Fibroblast of peridontal ligament (primary cell): ENCODE measurements around the gene MYPN.
A peak's percentile ranks its signal among the peaks of the same experiment; 100 is the strongest.
"Not testable (repeated sequence)": the region's sequence is repeated elsewhere in the genome, so short reads cannot be mapped to it uniquely, and the experiment has no call there.

ENCODE experiments used
- DNase-seq: peaks from one replicate; pipeline ENCODE4 v3.0.0-alpha.2; 2010; ENCODE audit errors: extremely low read depth

Gene MYPN

DNA sequence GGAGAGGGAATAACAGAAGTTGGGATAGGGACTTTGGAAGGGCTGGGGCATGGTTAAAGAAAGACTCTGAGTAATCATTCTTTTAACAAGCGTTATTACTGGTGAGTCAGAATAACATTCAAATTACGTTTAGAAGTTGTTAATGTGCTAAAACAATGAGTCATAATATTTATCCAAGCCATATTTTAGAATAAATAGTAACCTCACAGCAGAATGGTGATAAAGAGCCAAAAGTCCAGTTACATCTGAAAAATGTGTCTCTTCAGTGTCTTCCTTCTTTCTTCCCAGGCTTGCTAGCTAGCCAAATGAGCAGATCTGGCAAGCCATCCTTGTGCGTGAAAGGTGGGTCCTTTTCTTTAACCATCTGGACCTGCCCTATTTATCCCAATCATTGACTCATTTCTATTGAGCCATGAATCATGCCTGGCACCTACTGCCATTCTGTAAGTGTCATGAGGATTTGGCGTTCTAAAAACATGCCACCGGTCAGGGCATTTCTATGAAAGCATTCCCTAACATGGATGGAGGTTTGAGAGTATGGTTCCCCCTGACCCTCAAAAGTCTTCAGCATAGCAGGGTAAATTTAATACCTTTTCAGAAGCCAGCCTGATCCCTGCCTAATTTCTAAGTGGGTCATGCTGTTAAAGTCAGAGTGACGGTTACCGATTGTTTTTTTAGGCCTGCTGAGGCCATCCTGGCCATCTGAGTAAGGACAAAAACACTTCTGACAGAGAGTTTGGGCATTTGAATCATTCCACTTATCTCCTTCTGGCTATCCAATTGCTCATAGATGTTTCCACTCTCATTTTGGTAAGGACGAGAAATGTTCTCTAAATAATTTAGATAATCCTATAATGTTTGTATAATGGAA lies 26.9 kb downstream of the MYPN start:
- peak; percentile 80 for DNase-seq

DNA sequence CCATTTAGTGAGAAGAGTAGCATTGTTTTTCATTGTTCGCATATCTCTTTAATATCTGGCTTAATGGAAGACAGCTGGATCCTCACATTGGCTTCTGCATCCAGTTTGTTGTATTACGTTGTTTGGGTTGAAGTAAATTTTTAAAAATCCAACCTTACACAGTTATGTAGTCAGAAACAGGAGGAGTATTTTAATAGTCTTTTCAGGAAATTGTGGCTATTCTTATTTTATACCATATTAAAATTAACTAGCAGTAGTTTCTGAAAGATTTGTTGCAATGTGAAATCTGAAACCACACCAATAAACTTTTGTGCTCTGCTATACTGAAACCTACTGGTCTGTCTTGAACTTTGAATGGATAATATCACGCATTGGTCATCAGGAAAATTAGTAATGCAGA lies 27.9 kb downstream of the MYPN start:
- DNase-seq, result peak; percentile 57

DNA sequence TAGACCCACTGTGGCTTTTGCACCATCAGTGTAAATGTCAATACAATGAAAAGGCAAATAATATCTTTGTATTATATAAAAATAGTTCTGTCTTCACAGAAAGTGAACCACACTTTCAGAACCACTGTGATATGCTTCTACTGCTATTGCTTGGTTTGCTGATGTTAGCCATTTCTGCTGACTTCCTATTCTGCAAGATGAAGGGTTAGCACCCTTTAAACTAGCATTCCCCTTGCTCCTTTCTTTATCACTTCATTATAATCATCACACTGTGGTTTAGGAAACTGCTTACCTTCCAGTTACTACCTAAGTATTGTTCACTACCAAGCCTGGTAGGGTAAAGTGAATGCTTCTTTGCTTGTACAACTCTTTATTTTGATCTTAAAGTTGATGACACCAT lies 29.2 kb downstream of the MYPN start:
- no peak for DNase-seq

DNA sequence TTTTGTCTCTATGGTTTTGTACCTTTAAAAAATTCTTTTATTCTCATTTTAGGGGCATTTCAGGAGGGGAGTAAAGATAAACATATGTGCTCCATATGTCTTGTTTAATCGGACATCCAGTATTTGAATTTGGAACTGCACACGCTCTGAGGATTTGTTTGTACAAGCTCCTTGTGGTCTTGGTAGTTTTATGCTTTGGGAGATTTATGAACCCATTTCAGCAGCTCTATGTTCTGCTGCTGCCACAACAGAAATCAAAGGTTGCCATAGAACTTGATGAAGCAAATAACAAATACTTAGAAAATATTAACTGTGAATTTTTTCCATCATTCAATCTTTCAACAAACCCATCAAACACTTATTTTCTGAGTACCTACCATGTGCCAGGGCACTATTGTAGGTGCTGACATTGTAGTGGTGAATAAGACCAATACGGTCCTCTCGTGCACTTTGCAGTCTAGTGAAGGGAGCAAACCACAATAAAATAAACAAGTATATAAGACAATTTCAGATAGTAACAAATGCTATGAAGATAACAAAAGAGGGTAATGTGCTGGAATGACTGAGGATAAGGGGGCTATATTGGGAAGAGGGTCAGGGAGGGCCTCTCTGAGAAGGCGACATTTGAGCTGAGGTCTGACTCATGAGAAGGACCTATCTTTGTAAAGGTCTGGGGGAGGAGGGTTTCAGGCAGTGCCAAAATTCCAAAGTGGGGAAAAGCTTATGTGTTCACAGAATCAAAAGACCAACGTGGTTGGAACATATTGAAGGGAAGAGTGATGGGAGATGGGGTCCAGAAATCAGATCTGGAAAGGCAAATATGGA lies 30.4 kb downstream of the MYPN start:
- peak; percentile 29 for DNase-seq

DNA sequence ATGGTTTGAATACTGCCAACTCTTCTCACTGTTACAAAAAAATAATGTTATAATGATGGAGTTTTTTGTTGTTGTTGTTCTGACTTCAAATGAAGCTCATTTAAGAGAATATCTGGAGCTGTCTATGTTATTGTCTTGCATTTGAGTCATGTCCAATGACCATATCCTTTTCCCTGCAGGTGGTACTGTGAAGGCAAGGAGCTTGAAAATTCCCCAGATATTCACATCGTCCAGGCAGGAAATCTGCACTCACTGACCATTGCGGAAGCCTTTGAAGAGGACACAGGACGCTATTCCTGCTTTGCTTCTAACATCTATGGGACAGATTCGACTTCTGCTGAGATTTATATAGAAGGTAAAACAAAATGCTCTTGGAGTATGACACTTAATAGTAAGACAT lies 33.5 kb downstream of the MYPN start:
- DNase-seq, result no peak

DNA sequence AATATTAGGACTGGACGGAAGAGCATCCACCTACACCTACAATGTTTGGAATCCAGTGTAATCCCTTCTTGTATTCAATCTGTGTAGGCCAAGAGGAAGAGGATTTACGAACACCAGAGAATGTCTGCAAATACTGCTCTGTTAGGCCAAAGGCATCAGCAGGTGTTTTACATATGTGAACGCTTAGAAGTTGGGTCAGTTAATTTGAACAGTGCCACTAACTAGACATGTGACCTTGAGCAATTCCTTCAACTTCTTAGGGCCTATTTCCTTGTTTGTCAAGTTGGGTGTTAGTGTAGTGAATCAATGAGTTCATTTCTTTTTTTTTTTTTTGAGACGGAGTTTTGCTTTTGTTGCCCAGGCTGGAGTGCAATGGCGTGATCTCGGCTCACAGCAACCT lies 35.4 kb downstream of the MYPN start:
- DNase-seq, result no peak

DNA sequence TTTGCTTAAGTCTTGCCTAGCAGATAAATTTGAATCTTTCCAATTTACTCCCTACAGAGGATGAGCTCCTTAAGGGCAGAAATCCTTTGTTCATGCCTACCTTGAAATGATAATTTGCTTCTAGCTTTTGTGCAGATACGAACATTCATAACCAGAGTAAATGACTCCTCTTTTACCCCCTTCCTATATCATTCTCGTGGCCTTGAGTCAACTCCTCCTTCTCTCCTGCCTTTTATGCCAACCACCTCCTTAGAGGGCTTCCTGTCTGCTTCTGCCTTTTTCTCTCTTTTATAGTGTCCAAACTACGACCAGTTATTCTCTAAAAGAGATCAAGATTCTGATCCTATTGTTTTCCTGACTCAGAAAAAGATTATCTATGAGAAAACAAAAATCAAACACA lies 36.4 kb downstream of the MYPN start:
- no peak for DNase-seq

DNA sequence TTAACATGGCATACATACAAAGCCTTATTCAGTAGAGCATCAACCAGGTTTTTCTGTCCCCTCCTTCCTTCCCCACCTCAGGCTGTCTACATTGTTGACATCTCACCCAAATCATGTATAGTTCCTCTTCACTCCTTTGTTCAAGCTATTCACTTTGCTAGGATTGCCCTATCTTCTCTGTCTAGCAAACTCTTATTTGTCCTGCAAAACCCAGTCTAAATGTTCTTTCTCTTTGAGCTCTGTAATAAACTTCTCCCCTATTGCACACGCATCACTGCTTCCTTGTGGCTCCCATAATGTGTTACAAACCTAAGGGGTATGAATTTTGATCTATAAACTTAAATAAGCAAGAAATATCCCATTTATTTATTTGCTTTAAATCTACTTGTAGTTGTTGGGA lies 36.8 kb downstream of the MYPN start:
- DNase-seq, result no peak

DNA sequence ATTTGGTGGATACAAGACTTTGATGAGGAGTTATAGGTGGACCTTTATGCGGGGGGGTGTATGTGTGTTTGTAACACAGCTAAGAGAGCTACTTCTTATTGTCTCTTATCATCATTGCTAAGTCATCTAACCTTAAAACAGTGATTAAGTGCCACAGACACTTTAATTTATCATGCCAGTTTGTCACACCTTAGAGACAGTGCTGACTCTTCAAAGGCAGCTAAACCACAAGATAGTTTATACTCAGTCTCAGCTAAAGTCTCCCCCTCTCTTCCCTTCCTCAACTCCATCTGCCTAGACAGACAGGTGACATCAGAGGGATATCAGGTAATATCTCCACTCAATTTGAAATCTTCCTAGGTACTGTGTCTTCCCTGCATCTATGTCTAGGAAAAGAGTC lies 42.2 kb downstream of the MYPN start:
- DNase-seq, result no peak

DNA sequence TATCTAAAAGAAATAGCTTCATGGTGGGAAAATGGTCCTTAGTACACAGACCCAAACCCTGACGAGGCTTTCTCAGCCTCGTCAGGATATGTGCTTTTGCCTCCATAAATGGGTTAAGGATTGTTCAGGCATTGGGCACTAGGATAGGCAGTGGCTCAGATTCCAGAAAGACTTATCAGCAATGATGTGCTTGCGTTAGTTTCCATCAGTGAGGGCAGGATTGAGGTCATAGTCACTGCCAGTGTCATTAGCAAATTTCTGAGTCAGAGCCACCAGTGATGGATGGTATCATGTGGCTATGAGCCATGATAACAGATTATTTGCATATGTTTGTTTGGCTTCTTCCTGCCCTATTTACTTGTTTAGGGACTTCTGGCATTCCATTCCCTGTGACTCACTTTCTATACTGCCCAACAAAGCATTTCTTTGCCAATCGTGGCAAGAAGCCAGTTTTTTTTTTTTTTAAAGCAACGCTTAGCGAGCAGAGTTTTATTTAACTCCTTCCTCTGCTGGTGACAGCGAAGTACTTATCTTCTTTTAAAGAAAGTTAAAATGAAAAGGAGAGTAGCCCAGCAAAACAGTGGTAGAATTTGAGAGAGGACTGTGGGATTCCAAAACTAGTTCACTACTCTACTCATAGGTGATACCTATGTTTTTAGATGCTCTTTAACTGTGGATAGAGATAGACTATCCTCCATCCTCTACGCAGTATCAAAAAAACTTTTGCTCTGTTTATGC lies 44.4 kb downstream of the MYPN start:
- peak; percentile 99 for DNase-seq

DNA sequence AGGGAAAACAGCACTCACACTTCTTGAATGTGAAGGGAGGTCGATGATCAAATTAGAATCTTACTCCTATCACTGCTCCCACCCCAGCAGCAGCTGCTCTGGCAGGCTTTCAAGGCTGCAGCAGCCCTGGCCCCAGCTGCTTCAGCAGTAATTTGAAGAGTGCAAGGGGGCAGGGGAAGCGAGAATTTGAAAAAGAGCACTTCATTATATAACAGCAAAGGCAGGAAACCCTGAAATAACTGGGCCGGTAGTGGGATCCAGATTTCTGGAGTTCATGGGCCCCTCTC lies 44.9 kb downstream of the MYPN start:
- peak; percentile 80 for DNase-seq

DNA sequence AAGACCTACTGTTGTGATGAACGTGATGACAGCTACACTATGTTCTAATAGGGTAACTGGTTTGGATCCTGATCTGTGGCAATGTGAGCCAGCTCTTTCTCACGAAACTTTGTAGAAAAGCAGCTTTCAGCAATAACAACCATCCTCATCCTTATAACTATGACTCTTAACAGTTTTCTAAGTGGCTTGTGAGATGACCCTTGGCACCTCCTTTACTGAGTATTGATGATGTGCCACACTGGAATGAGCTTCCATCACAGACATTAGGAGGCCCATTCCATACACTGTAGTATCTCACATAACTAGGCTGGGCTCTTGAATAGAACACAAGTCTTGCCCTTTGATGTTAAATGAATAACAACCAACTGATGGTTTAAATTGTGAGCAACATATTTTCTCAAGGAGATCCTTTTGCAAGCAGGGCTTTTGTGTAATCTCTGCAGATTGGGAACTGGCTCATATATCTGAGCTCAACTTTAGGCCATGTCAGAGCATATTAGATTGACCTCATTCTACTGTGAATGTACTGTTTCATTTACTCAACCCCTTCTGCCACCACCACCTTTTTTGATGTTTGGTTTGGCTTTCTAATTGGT lies 46.4 kb downstream of the MYPN start:
- DNase-seq, result peak; percentile 71

DNA sequence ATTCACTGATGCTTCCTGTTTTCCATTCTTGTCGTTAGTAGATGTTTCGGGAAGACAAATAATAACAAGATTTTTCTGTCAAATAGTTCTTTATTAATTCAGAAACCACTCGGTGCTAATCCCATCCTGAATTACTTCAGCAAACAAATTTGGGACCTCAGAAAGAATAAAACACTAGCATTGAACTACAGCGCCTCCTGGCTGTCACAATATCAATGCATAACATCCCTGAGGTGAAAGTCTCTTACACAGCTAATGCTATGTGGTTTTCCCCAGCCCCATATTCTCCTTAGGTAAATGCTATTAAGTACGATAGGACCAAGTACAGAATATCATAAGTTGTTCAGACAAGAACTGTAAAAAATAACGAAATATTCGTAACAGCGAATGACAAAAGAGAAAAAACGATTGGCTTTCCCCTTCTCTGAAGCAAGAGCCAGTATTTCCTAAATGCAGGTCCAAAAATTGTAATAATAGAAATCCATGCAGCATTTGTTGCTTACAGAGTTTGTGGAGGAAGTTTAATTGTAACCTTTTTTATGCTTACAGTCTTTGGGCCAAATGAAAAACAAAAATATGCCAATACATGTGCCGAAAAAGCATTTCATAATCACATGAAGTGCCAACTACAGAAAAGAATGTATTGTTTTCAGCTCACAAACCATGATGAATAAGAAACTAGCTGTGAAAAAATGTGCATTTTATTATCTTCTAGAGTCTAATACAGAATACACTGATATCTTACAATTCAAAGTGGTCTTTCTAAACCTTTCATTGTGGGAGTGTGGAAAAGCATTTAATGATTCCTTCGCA lies 47.3 kb downstream of the MYPN start:
- peak; percentile 87 for DNase-seq

DNA sequence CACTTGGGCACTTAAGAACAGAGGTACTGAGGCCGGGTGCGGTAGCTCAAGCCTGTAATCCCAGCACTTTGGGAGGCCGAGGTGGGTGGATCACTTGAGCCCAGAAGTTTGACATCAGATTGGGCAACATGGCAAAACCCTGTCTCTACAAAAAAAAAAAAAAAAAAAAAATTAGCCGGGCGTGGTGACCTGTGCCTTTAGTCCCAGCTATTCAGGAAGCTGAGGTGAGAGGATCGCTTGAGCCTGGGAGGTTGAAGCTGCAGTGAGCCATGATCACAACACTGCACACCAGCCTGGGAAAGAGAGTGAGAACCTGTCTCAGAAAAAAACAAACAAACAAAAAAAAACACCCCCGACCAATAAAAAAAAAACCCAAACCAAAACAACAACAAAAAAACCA lies 48.2 kb downstream of the MYPN start:
- not testable (repeated sequence) for DNase-seq

DNA sequence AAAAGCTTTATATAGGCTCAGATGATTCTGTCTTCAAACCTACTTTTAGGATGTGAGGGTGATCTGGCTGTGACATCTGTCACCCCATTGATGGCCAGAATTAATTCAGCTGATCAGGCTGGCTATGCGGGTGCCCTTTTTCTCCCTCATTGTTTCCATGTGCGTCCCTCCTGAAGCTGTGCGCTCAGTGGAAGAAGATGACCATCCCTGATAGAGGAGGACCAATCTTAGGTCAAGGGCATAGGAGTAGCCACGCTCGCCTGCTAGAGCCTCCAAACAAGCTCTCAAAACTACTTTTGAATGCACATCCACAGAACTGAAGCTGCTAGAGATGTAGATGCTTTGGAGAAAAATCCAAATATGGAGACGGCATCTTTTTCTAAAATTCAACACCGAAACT lies 48.7 kb downstream of the MYPN start:
- DNase-seq, result no peak

DNA sequence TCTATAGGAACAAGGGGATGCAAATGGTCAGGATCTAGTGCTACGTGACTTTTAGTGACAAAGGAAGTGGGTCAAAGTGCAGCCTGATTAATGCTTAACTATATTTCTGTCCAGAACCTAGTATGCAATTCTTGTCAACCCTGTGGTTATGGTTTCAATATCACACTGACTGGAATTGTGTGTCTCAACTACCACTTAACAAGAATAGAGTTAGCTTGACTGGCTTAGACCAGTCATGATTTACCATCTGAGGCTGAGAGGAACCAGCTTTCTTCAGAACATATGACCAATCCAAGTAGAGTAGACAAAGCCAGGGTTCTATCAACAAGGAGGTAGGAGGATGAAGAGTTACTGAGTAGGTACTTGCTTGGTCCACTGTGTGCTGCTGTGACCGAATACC lies 54.4 kb downstream of the MYPN start:
- peak; percentile 29 for DNase-seq

DNA sequence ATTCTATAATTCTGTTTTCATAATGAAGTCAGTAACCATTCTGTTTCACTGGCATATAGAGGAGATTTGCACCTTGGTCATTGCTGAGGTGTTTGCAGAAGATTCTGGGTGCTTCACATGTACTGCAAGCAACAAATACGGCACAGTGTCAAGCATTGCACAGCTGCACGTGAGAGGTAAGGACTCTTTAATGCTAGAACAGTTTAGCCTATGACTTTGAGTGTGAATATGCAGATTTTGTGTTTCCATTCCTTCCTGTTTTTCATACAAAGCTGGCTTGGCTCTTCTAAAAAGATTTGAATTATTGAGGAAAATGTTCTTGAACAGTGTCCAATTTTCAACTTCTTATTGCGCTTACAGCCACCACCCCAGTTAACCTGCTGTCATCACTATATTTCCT lies 56.4 kb downstream of the MYPN start:
- no peak for DNase-seq

DNA sequence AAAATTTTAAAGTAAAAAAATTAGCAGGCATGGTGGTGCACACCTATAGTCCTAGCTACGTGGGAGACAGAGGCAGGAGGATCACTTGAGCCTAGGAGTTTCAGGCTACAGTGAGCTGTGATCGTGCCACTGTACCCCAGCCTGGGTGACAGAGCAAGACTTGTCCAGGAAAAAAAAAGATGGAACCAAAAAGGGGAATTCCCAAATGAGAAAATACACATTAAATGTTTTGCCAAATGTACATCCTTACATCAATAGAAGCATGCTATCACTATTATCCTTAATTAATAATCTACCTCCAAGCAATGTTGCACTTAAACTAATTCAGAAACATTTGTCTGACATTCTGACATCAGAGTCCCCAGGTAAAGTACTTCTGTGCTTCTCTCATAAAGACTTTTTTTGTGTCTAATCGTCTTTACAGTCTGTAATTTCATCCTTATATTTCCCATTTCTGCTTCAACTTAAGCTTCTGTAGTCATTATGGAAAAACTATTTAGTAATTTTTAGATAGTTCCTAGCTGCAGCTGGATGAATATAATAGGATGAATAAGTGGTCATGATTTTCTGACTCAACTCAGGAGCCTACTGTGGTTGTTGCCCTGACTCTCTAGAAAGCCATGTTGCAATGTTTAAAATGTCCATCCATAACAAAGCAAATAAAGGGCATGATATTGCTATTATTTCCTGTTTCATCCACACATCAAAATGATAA lies 57.7 kb downstream of the MYPN start:
- DNase-seq, result peak; percentile 58

DNA sequence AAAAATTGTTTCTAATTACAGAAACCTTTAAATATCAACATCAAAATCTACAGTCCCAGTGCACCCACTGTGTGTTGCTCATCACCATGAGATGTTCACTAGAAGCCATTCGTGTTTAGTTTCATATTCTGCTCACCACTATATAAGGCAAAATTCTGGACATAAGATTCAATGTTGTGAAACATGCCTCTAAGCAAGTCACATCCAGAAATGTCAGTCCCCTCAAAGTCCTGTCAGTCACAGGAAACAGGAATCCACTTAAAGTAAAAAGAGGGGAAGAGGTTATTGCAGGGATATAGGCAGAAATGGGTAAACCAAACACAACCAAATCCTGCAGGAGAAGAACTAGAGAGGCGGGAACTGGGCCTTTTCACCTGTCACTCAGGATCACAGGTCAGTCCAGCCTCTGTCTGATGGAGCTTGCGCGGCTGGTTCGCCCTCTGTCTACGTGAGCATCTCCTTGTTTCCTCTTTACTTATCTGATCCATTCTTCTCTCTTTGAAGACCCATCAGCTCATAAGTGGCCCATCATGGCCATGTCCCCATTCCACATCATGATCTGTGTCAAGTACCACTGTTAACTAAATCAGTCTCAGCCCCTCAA lies 58.4 kb downstream of the MYPN start:
- DNase-seq, result no peak

DNA sequence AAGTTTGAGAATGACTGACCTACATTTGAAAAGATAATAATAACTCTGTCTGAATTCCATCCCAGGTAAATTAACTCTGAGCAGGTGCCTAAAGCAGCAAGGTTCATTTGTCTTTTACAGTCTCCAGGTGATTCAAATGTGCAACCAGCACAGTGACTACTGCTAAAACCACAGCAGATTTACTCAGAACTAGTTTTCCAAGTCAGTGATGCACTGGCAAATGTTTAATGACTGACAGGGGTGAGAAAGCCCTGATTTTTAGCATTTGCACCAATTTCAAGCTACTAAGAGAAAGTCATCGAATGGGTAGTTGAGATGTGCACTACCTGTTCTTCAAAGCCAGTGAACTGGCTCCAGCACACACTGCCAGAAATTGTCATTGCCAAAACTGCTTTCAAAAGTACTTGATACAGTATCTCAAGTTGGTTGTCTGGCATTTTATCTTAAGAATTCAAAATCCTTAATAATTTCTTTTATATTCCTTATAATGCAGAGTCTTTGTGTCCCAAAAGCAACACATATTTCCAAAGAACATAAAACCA lies 62.3 kb downstream of the MYPN start:
- DNase-seq, result no peak
